Measurements from ENCODE around the gene DDX51.

The DDX51 gene

GRCh38 chr12:132178316-132178715, 34.2 kb upstream of the DDX51 start:
- H3K4me3 ChIP-seq (ENCODE audit: low read depth, low read length), result no peak overlapping the region
- TF ChIP-seq, protein P1, sequence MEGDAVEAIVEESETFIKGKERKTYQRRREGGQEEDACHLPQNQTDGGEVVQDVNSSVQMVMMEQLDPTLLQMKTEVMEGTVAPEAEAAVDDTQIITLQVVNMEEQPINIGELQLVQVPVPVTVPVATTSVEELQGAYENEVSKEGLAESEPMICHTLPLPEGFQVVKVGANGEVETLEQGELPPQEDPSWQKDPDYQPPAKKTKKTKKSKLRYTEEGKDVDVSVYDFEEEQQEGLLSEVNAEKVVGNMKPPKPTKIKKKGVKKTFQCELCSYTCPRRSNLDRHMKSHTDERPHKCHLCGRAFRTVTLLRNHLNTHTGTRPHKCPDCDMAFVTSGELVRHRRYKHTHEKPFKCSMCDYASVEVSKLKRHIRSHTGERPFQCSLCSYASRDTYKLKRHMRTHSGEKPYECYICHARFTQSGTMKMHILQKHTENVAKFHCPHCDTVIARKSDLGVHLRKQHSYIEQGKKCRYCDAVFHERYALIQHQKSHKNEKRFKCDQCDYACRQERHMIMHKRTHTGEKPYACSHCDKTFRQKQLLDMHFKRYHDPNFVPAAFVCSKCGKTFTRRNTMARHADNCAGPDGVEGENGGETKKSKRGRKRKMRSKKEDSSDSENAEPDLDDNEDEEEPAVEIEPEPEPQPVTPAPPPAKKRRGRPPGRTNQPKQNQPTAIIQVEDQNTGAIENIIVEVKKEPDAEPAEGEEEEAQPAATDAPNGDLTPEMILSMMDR (IDR thresholded peaks at IDR 0.05; ENCODE audit: borderline replicate concordance, insufficient read depth, low read depth, low read length), result no peak

- no peak overlapping the region for H3K4me3 ChIP-seq (ENCODE audit: low read depth, low read length)
- TF ChIP-seq, protein P1 (IDR thresholded peaks at IDR 0.05; ENCODE audit: borderline replicate concordance, insufficient read depth, low read depth, low read length), result no peak
Measured at GRCh38 chr12:132176920-132177551, 32.9 kb upstream of the DDX51 start.

DNA sequence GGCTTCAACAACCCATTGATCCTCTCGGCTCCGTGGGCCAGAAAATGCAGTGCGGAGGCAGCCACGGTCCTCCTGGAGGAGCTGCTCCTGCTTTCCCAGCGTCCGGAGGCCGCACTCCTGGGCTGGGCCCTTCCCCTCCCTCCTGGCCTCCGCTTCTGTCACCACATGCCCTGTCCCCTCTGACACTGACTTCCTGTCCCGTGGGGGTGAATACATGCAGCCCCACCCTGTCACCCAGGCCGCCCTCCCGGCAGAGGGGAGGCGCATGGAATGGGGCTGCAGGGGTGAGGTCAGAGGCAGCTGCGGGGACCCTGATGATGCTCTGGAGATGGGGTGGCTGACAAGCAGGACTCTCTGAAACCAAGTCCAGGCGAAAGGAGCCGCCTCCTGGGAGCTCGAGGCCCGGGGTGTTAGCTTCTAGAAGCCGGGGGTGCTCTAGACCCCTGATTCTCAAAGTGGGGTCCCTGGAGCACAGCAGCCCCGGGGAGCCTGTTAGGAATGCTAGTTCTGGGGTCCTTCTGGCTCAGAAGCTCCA, 32.3 kb upstream of the DDX51 start:
- TF ChIP-seq, protein P1 (IDR thresholded peaks at IDR 0.05; ENCODE audit: borderline replicate concordance, insufficient read depth, low read depth, low read length), result no peak
- H3K4me3 ChIP-seq (ENCODE audit: low read depth, low read length), result no peak overlapping the region

- TF ChIP-seq, protein P1 (IDR thresholded peaks at IDR 0.05; ENCODE audit: borderline replicate concordance, insufficient read depth, low read depth, low read length), result no peak
- no peak overlapping the region for H3K4me3 ChIP-seq (ENCODE audit: low read depth, low read length)
Measured at GRCh38 chr12:132175496-132176384, 31.6 kb upstream of the DDX51 start.

GRCh38 chr12:132174839-132175490, 30.8 kb upstream of the DDX51 start:
- TF ChIP-seq, protein P1 (IDR thresholded peaks at IDR 0.05; ENCODE audit: borderline replicate concordance, insufficient read depth, low read depth, low read length), result no peak

DNA sequence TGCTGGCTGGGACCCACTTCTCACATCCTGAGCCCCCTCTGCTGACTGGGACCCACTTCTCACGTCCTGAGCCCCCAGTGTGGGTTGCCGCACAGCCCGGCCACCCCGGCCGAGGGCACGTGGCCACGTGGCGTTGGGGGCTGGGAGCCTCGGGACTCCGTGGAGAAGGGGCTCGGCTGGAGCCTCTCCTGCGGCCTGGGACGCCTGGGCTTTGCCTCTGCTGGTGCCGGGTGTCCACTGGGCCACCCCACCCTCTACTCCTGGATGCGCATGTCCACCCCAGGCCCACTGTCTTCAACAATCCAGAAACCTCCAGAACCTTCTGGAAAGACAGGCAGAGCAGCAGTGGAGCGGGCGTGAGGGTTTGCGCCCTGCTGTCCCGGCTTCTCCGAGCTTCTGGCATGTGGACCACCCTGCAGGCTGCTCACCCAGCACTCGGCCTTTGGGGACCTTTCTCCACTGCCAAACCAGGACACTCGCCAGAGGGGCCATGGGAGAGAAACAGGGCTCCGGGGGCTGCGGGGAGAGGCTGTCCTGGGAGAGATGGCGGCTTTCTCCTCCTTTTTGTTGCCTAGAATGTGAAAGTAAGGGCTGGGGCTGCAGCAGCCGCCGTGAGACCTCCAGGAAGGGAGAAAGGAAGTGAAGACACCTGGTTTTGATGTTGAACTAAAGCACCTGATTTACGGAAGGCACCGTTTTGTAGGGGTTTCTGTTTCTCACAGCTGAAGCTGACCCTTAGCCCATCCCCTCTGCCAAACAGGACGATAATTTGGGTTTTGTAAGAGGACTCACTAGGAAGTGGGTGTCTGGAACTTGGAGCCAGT, 30.1 kb upstream of the DDX51 start:
- no peak overlapping the region for H3K4me3 ChIP-seq (ENCODE audit: low read depth, low read length)
- TF ChIP-seq, protein P1 (IDR thresholded peaks at IDR 0.05; ENCODE audit: borderline replicate concordance, insufficient read depth, low read depth, low read length), result no peak

More at GRCh38 chr12:132174839-132175490, 30.8 kb upstream of the DDX51 start:
- H3K4me3 ChIP-seq (ENCODE audit: low read depth, low read length), result no peak overlapping the region
